GM12878 (cell line): ENCODE results near the gene MTF2. TPM values are rescaled to one million over a fixed set of nuclear protein-coding genes. Genes with fewer than 3 reads are reported as not detected.

Experiments used
- GABPA ChIP-seq: IDR thresholded peaks from 2 replicates; pipeline ENCODE4 v1.6.1; 2014; ENCODE audit warnings: antibody characterized with exemption, low read depth, mild to moderate bottlenecking, inconsistent platforms
- GATAD2B ChIP-seq: fragments of 450-650 bp; conservative IDR thresholded peaks from 2 replicates; pipeline ENCODE4 v1.6.1; 2017; ENCODE audit warnings: low read depth, mild to moderate bottlenecking, moderate library complexity
- KAT2A ChIP-seq: conservative IDR thresholded peaks from 2 replicates; pipeline ENCODE4 v1.6.1; 2011; ENCODE audit warnings: low read depth, low read length; ENCODE audit not compliant: control insufficient read depth
- KLF5 ChIP-seq: fragments of 450-650 bp; IDR thresholded peaks from 2 replicates; pipeline ENCODE4 v1.6.1; 2014; ENCODE audit warnings: mild to moderate bottlenecking; ENCODE audit not compliant: partially characterized antibody
- LARP7 ChIP-seq: fragments of 450-650 bp; IDR thresholded peaks from 2 replicates; pipeline ENCODE4 v1.6.1; 2017; ENCODE audit warnings: mild to moderate bottlenecking
- MEF2A ChIP-seq: IDR thresholded peaks from 2 replicates; pipeline ENCODE4 v1.6.1; 2011; ENCODE audit warnings: low read depth, mild to moderate bottlenecking, low read length, moderate library complexity; ENCODE audit not compliant: insufficient read depth
- NR2C1 ChIP-seq: fragments of 450-650 bp; IDR thresholded peaks from 2 replicates; pipeline ENCODE4 v1.6.1; 2017; ENCODE audit warnings: antibody characterized with exemption, mild to moderate bottlenecking, moderate library complexity
- POLR2AphosphoS2 ChIP-seq: IDR thresholded peaks from 2 replicates; pipeline ENCODE4 v1.6.1; 2011; ENCODE audit warnings: low read depth, mild to moderate bottlenecking, low read length, improper control_type of control experiment, moderate library complexity
- RUNX3 ChIP-seq: IDR thresholded peaks from 2 replicates; pipeline ENCODE4 v1.6.1; 2012; ENCODE audit warnings: low read length, inconsistent platforms
- SMAD5 ChIP-seq: IDR thresholded peaks from 2 replicates; pipeline ENCODE4 v1.6.1; 2016; ENCODE audit warnings: antibody characterized with exemption, low read depth
- SMARCA5 ChIP-seq: fragments of 450-650 bp; IDR thresholded peaks from 2 replicates; pipeline ENCODE4 v1.6.1; 2017; ENCODE audit warnings: mild to moderate bottlenecking
- TAF1 ChIP-seq: IDR thresholded peaks from 2 replicates; pipeline ENCODE4 v1.6.1; 2011; ENCODE audit warnings: mild to moderate bottlenecking, low read depth, low read length, borderline replicate concordance
- TCF3 ChIP-seq: IDR thresholded peaks from 2 replicates; pipeline ENCODE4 v1.6.1; 2012; ENCODE audit warnings: low read depth, mild to moderate bottlenecking, low read length, borderline replicate concordance; ENCODE audit not compliant: insufficient read depth
- ZNF384 ChIP-seq: IDR thresholded peaks from 2 replicates; pipeline ENCODE4 v1.6.1; 2012; ENCODE audit warnings: low read depth, mild to moderate bottlenecking, low read length, improper control_type of control experiment, borderline replicate concordance
- polyA plus RNA-seq, 11 experiments: library from polyadenylated mRNA; depleted of rRNA in 4 of 11; unstranded in 6 of 11; stranded (reverse) in 5 of 11; fragments of >200 nt; fragmentation: Nextera tagmentation in 4 of 11; fragmentation: Illumina TruSeq in 1 of 11; extraction: Ambion mirVana in 4 of 11; extraction: Trizol in 1 of 11; gene quantifications; 1 replicate in 1 of 11; 2 replicates in 10 of 11; pipeline versions ENCODE4 v1.2.1 to v1.2.3, GENCODE V29; 2011 to 2016; ENCODE audit warnings: inconsistent platforms in 2 of 11, missing spikeins in 2 of 11, low read depth in 1 of 11
- total RNA-seq, 4 experiments: library from RNA; depleted of rRNA in 3 of 4; stranded (reverse); fragments of >200 nt in 3 of 4; fragmentation: Illumina TruSeq in 1 of 4; extraction: Trizol in 1 of 4; gene quantifications; 2 replicates each; pipeline versions ENCODE4 v1.2.1 to v1.2.3, GENCODE V29; 2013 to 2021
- TF ChIP-seq, protein P1 (sequence below): IDR thresholded peaks from 2 replicates; pipeline ENCODE4 v1.6.1; 2012; ENCODE audit warnings: mild to moderate bottlenecking, low read depth, low read length
- TF ChIP-seq, protein P2 (sequence below): IDR thresholded peaks from 2 replicates; pipeline ENCODE4 v1.6.1; 2011; ENCODE audit warnings: borderline replicate concordance, low read depth, mild to moderate bottlenecking, moderate library complexity, mixed read lengths, low read length; ENCODE audit not compliant: insufficient read depth; ENCODE audit errors: extremely low read length
- TF ChIP-seq, protein P3 (sequence below): IDR thresholded peaks from 2 replicates; pipeline ENCODE4 v1.6.1; 2012; ENCODE audit warnings: low read depth, low read length, improper control_type of control experiment
- TF ChIP-seq, protein P4 (sequence below): fragments of 450-650 bp; conservative IDR thresholded peaks from 2 replicates; pipeline ENCODE4 v1.6.1; 2017; ENCODE audit warnings: mild to moderate bottlenecking, moderate library complexity

Gene MTF2
- total and polyA plus RNA-seq, 10 of the 15 experiments (the other 5 are each of a cell fraction or from before 2014, with no cell fraction given) = 22.6 to 74.9 (median 42.8) TPM

DNA sequence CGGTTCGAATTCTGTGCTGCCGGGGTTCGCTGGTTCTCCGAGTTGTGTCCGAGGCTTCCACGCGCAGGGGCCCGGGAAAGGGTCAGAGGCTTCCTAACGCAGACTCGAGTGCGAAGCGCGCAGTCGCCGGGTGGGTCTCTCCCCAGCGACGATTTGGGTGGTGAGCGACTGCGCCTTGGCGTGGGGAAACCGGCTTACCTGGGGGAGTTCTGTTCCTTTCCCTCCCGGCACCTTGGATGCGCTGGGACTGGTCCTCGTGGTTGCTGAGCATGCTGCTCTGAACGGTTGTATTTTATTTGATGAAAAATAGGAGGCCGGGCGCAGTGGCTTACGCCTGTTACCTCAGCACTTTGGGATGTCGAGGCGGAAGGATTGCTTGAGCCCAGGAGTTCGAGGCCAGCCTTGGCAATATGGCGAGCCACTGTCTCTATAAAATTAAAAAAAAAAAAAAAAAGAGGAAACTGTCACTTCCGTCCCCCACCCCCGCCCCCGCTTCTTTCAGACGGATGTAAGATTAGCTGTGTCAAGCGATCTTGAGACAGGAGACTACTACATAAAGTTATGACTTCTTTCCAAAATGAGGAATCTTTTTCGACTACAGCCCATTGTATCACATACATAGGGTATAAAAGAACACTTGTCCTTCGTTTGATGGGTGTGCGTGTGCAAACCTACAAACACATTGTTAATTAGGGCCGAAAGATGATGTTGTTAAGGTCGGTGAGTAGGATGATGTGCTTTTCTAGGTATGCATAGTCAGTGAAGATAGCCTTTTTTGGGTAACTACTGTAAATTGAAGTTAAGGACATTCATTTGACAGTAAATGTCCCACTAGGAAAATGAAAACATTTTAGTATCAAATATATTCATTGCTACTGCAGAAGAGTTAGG lies 101.9 kb downstream of the MTF2 start, which contains the start of gene CCDC18 (continued):
- TF ChIP-seq LARP7 (no peak), NR2C1 (0 out of 2 replicates have a peak, but pooled peaks have one; percentile 2), TCF3 (no peak), POLR2AphosphoS2 (no peak), KAT2A (no peak), SMARCA5 (peak; percentile 25; the same call in 1 of the 2 replicates), RUNX3 (peak; percentile 4; the same call in 1 of the 2 replicates), MEF2A (0 out of 2 replicates have a peak, but pooled peaks have one; percentile 15), SMAD5 (no peak; the same call in 1 of the 2 replicates), KLF5 (peak; percentile 47), ZNF384 (peak; percentile 99), GABPA (peak; percentile 80), GATAD2B (peak; percentile 15), TAF1 (peak; percentile 37; the same call in 1 of the 2 replicates)
- TF ChIP-seq, protein P1, sequence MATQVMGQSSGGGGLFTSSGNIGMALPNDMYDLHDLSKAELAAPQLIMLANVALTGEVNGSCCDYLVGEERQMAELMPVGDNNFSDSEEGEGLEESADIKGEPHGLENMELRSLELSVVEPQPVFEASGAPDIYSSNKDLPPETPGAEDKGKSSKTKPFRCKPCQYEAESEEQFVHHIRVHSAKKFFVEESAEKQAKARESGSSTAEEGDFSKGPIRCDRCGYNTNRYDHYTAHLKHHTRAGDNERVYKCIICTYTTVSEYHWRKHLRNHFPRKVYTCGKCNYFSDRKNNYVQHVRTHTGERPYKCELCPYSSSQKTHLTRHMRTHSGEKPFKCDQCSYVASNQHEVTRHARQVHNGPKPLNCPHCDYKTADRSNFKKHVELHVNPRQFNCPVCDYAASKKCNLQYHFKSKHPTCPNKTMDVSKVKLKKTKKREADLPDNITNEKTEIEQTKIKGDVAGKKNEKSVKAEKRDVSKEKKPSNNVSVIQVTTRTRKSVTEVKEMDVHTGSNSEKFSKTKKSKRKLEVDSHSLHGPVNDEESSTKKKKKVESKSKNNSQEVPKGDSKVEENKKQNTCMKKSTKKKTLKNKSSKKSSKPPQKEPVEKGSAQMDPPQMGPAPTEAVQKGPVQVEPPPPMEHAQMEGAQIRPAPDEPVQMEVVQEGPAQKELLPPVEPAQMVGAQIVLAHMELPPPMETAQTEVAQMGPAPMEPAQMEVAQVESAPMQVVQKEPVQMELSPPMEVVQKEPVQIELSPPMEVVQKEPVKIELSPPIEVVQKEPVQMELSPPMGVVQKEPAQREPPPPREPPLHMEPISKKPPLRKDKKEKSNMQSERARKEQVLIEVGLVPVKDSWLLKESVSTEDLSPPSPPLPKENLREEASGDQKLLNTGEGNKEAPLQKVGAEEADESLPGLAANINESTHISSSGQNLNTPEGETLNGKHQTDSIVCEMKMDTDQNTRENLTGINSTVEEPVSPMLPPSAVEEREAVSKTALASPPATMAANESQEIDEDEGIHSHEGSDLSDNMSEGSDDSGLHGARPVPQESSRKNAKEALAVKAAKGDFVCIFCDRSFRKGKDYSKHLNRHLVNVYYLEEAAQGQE = no peak
- TF ChIP-seq, protein P2, sequence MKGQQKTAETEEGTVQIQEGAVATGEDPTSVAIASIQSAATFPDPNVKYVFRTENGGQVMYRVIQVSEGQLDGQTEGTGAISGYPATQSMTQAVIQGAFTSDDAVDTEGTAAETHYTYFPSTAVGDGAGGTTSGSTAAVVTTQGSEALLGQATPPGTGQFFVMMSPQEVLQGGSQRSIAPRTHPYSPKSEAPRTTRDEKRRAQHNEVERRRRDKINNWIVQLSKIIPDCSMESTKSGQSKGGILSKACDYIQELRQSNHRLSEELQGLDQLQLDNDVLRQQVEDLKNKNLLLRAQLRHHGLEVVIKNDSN = no peak
- TF ChIP-seq, protein P3, sequence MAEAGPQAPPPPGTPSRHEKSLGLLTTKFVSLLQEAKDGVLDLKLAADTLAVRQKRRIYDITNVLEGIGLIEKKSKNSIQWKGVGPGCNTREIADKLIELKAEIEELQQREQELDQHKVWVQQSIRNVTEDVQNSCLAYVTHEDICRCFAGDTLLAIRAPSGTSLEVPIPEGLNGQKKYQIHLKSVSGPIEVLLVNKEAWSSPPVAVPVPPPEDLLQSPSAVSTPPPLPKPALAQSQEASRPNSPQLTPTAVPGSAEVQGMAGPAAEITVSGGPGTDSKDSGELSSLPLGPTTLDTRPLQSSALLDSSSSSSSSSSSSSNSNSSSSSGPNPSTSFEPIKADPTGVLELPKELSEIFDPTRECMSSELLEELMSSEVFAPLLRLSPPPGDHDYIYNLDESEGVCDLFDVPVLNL = 0 out of 2 replicates have a peak, but pooled peaks have one; percentile 92
- TF ChIP-seq, protein P4, sequence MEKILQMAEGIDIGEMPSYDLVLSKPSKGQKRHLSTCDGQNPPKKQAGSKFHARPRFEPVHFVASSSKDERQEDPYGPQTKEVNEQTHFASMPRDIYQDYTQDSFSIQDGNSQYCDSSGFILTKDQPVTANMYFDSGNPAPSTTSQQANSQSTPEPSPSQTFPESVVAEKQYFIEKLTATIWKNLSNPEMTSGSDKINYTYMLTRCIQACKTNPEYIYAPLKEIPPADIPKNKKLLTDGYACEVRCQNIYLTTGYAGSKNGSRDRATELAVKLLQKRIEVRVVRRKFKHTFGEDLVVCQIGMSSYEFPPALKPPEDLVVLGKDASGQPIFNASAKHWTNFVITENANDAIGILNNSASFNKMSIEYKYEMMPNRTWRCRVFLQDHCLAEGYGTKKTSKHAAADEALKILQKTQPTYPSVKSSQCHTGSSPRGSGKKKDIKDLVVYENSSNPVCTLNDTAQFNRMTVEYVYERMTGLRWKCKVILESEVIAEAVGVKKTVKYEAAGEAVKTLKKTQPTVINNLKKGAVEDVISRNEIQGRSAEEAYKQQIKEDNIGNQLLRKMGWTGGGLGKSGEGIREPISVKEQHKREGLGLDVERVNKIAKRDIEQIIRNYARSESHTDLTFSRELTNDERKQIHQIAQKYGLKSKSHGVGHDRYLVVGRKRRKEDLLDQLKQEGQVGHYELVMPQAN = peak; percentile 100
